ENCODE measurements around the gene SRRM3.

DNA sequence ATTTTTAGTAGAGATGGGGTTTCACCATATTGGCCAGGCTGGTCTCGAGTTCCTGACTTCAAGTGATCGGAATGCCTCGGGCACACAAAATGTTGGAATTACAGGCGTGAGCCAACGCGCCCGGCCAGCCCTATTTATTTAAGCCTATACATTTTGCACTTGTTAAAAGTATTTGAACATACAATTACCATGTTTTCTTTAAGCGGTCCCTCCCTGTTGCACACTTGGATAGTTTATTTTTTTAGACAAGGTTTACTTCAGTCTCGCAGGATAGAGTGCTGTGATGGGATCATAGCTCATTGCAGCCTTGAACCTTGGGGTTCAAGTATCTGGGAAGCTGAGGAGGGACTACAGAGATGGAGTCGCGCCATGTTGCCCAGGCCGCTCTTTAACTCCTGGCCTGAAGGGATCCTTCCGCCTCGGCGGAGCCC lies 35.7 kb upstream of the SRRM3 start:
- no peak for TF ChIP-seq CTCF (conservative IDR thresholded peaks at IDR 0.05 in 1 of 2, IDR thresholded peaks at IDR 0.05 in 1 of 2; ENCODE audit: extremely low read depth in 1 of 2, insufficient read depth in 1 of 2, low read depth in 1 of 2, low read length in 2 of 2)
- TF ChIP-seq EZH2 (IDR thresholded peaks at IDR 0.05; ENCODE audit: borderline replicate concordance, low read length): no peak

All from mammary epithelial cell (primary cell).